Endodermal cell (in vitro differentiated cells): ENCODE data around the gene C9orf43. TPM values are rescaled to one million over a fixed set of nuclear protein-coding genes. Genes with fewer than 3 reads are reported as not detected.
"Not testable (repeated sequence)": the region's sequence is repeated elsewhere in the genome, so short reads cannot be mapped to it uniquely, and the experiment has no call there.

ENCODE experiments used
- DNase-seq: peaks from one replicate; pipeline ENCODE4 v3.0.0-alpha.2; 2017
- H3K27ac ChIP-seq: 2 replicates; pipeline ENCODE4 v1.5.1; 2013; ENCODE audit warnings: mild to moderate bottlenecking, low read depth, low read length, moderate library complexity
- H3K27me3 ChIP-seq: 2 replicates; pipeline ENCODE4 v1.6.1; 2013; ENCODE audit warnings: mild to moderate bottlenecking, low read length, moderate library complexity; ENCODE audit not compliant: insufficient read depth, control insufficient read depth, poor library complexity, severe bottlenecking
- H3K36me3 ChIP-seq: 2 replicates; pipeline ENCODE4 v1.7.0; 2013; ENCODE audit warnings: mild to moderate bottlenecking, low read length, moderate library complexity; ENCODE audit not compliant: control insufficient read depth, insufficient read depth
- H3K4me1 ChIP-seq: one replicate; pipeline ENCODE4 v1.7.0; 2013; ENCODE audit warnings: low read length; ENCODE audit not compliant: control insufficient read depth, insufficient read depth
- H3K4me3 ChIP-seq: 2 replicates; pipeline ENCODE4 v1.5.1; 2013; ENCODE audit warnings: mild to moderate bottlenecking, low read length, moderate library complexity
- H3K9ac ChIP-seq: 2 replicates; pipeline ENCODE4 v1.6.1; 2013; ENCODE audit warnings: mild to moderate bottlenecking, low read length, moderate library complexity; ENCODE audit not compliant: poor library complexity, severe bottlenecking; ENCODE audit errors: extremely low read depth
- H3K9me3 ChIP-seq: 2 replicates; pipeline ENCODE4 v1.6.1; 2013; ENCODE audit warnings: mild to moderate bottlenecking, low read length, moderate library complexity; ENCODE audit not compliant: control insufficient read depth
- H3K27ac Mint-ChIP-seq: 2 replicates; pipeline ENCODE4 v1.8.0; 2020; ENCODE audit warnings: mixed read lengths
- H3K27me3 Mint-ChIP-seq: 2 replicates; pipeline ENCODE4 v1.8.0; 2021; ENCODE audit warnings: mild to moderate bottlenecking, mixed read lengths; ENCODE audit not compliant: insufficient read depth
- H3K36me3 Mint-ChIP-seq: 2 replicates; pipeline ENCODE4 v1.8.0; 2020; ENCODE audit warnings: low read depth, mixed read lengths
- H3K4me1 Mint-ChIP-seq: 2 replicates; pipeline ENCODE4 v1.8.0; 2020; ENCODE audit warnings: mixed read lengths
- H3K4me3 Mint-ChIP-seq: 2 replicates; pipeline ENCODE4 v1.8.0; 2020; ENCODE audit warnings: mild to moderate bottlenecking, moderate library complexity, mixed read lengths
- H3K9me3 Mint-ChIP-seq: 2 replicates; pipeline ENCODE4 v1.8.0; 2020; ENCODE audit warnings: mild to moderate bottlenecking, mixed read lengths
- CTCF ChIP-seq: fragments of 200-600 bp; sonication (generic); conservative IDR thresholded peaks from 2 replicates; pipeline ENCODE4 v1.5.0; 2021; ENCODE audit warnings: antibody characterized with exemption, mild to moderate bottlenecking
- WGBS, 2 experiments: methylation state at CpG; one replicate each; pipeline versions ENCODE4 v1.1.5 to v1.1.7; 2013; ENCODE audit warnings: missing lambda C conversion rate in 2 of 2, mixed read lengths in 1 of 2; ENCODE audit not compliant: insufficient coverage in 1 of 2, insufficient read length in 1 of 2; 5-methylcytosine and 5-hydroxymethylcytosine counted together
- total RNA-seq, 2 donors: library from RNA; stranded (reverse); fragmentation: NEBNext Ultra II Directional in 1 of 2; extraction: Animal tissue kit (Norgen Biotek cat#: 25700) in 1 of 2; gene quantifications; 2 replicates in 1 of 2; 3 replicates in 1 of 2; pipeline ENCODE4 v1.2.1, GENCODE V29; 2021

The C9orf43 gene
- total RNA-seq, 2 donors from 2014 or later, result 0.40 to 1.1 TPM

DNA sequence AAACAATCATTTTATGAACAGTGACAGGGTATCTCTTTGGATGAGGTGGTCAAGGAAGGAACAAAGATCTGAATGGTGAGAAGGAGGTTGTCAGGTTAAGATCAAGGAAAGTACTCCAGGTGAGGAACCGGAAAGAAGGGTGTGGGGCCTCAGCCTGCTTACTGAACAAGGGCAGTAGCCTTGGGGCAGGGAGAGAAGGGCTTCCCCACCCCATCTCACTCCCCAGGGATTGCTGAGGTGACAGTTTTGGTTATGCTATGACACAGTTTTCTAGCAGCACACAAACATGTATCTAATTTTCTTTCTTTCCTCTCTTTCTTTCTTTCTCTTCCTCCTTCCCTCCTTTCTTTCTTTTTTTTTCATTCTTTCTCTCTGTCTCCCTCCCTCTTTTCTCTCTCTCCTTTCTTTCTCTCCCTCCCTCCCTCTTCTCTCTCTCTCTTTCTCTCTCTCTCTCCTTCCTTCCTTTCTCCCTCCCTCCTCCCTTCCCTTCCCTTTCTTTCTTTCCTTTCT lies 29.6 kb upstream of the C9orf43 start:
- no peaks in the 10 kb centered on the region for H3K9me3 ChIP-seq
- Mint-ChIP-seq H3K27me3 (no peaks in the 10 kb centered on the region), H3K4me3 (no peak overlapping the region), H3K9me3 (no peaks in the 10 kb centered on the region), H3K27ac (no peak overlapping the region), H3K36me3 (no peaks in the 10 kb centered on the region), H3K4me1 (peaks cover 22% of the 10 kb centered on the region)
- no peak for TF ChIP-seq CTCF
- H3K4me1 ChIP-seq, result peaks cover 6% of the 10 kb centered on the region
- WGBS, 2 experiments, result 80 to 82% methylated on average over 1 of the region's 1 CpG
- no peak overlapping the region for H3K9ac ChIP-seq
- no peak overlapping the region for H3K27ac ChIP-seq
- H3K27me3 ChIP-seq, result no peaks in the 10 kb centered on the region
- no peaks in the 10 kb centered on the region for H3K36me3 ChIP-seq
- no peak for DNase-seq
- no peak overlapping the region for H3K4me3 ChIP-seq

- H3K4me1 Mint-ChIP-seq, result peaks cover 22% of the 10 kb centered on the region
- H3K36me3 Mint-ChIP-seq, H3K9ac ChIP-seq, H3K27me3 ChIP-seq, H3K4me1 ChIP-seq, H3K36me3 ChIP-seq, DNase-seq, H3K4me3 ChIP-seq, H3K27ac Mint-ChIP-seq, H3K9me3 ChIP-seq, H3K27ac ChIP-seq, H3K4me3 Mint-ChIP-seq, H3K9me3 Mint-ChIP-seq, H3K27me3 Mint-ChIP-seq: not testable (repeated sequence)
- WGBS, 2 experiments, result 77 to 94% methylated on average over 2 to 7 of the region's 7 CpGs
These were observed 29.1 kb upstream of the C9orf43 start for GRCh38 chr9:113381441-113381840.

- H3K9ac ChIP-seq, result no peak overlapping the region
- Mint-ChIP-seq H3K4me1 (peaks cover 22% of the 10 kb centered on the region), H3K9me3 (no peaks in the 10 kb centered on the region), H3K27me3 (no peaks in the 10 kb centered on the region), H3K36me3 (peaks cover 7% of the 10 kb centered on the region), H3K4me3 (no peak overlapping the region), H3K27ac (no peak overlapping the region)
- H3K36me3 ChIP-seq, result peaks cover 8% of the 10 kb centered on the region
- H3K4me1 ChIP-seq, result peaks cover 6% of the 10 kb centered on the region
- no peak overlapping the region for H3K27ac ChIP-seq
- TF ChIP-seq CTCF, result no peak
- H3K9me3 ChIP-seq, result no peaks in the 10 kb centered on the region
- 92 to 95% methylated on average over 8 of the region's 8 CpGs for WGBS, 2 experiments
- H3K4me3 ChIP-seq, result no peak overlapping the region
- DNase-seq, result no peak
- no peaks in the 10 kb centered on the region for H3K27me3 ChIP-seq
These were observed 28.6 kb upstream of the C9orf43 start for GRCh38 chr9:113381909-113382411.
